8988T (cell line): ENCODE data around the gene IL20.

Experiments
- DNase-seq: peaks from one replicate; pipeline ENCODE4 v3.0.0; 2011

IL20 gene

DNA sequence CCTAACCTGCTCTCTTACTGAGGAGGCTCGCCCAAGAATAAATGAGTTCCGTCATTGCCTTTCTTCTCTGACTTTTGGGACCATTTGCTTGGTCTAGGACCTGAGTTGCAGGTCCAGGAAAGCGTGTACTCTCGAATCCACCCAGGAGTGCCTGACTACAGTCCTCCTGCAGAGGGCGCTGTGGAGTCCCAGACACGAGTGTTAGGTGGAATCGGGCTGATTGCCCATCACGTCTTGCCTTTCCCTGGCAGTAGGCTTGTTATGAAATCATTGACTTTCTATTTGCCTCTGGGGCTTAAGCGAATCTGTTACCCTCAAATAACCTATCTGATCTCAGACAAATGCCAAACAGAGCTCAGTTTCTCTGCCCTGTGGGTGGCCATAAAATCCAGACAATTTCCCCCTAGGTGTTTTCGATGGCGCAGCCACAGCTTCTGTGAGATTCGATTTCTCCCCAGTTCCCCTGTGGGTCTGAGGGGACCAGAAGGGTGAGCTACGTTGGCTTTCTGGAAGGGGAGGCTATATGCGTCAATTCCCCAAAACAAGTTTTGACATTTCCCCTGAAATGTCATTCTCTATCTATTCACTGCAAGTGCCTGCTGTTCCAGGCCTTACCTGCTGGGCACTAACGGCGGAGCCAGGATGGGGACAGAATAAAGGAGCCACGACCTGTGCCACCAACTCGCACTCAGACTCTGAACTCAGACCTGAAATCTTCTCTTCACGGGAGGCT lies at the start of gene IL20:
Gene IL20 (plus strand): TSS at position 685 of the 733 bp plus-strand sequence. CDS start 230 bp downstream, outside the sequence.
- peak; percentile 13 for DNase-seq

GRCh38 chr1:206816390-206817287 lies 48.8 kb upstream of the IL20 start:
- no peak for DNase-seq

DNA sequence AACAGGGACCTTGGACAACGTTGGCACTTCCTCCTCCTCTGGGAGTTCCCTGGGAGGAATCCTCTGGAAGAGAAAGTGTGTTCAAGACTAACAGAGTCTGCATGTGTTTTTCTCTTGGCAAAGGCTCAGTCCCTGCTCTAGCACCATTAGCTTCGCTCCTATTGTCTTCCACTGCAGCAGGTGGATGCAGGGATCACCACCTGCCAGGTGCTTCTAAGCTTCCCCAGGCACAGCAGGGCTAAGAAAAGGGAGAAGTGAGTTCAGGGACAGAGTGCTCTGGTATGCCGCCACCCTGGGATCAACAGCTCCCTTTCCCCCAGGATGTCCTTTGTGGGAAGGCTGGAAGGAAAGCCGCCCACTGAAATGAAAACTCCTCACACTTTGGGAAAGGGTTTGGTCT lies 43.9 kb upstream of the IL20 start:
- DNase-seq = no peak

- no peak for DNase-seq
Measured at GRCh38 chr1:206823727-206824126, 41.7 kb upstream of the IL20 start.

- DNase-seq = no peak
Measured at GRCh38 chr1:206824331-206824730, 41.1 kb upstream of the IL20 start.

GRCh38 chr1:206826394-206826793 lies 39.0 kb upstream of the IL20 start:
- no peak for DNase-seq

- no peak for DNase-seq
Measured at GRCh38 chr1:206828061-206828460, 37.4 kb upstream of the IL20 start.

GRCh38 chr1:206828765-206829164 lies 36.7 kb upstream of the IL20 start:
- DNase-seq = no peak

DNA sequence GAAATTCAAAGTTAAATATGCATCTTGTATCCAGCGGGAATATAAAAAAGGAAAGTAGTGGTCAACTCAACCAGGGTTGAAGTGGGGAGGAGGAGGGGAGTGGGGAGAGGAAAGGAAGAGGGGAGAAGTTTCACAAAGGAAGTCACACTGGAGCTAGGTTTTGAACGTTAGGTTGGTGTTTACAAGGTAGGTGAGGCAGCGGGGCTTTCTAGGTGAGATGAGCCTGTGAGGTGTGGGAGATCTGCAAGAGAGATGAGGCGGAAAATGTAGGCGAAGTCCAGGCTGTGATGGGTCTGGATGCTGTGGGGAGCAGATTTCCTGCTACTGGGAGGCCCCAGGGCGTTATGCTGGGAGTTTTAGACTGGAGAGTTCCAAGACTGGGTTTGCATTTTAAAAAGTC lies 36.1 kb upstream of the IL20 start:
- no peak for DNase-seq

DNA sequence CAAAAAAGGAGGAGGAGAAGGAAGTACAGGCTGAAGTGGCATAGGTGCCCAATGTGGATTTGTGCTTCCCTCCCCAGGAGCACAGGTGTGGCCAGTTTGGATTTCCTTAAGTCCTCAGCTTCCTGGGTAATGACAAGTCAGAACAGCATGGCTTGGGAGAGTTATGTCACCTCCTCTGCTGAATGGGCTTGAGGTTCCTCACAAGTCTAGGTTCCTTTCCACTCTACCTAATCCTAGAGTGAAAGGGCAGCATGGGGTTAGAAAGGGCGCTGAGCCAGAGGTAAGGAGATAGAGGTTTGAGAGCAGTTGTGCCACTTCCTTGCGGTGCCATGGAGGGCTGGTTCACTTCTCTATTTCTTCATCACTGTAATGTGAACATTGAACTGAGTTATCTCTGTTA lies 35.5 kb upstream of the IL20 start:
- no peak for DNase-seq

- no peak for DNase-seq
Measured at GRCh38 chr1:206831650-206832049, 33.8 kb upstream of the IL20 start.

- DNase-seq = no peak
Measured at GRCh38 chr1:206832352-206832880, 33.0 kb upstream of the IL20 start.

GRCh38 chr1:206833106-206833680 lies 32.2 kb upstream of the IL20 start:
- no peak for DNase-seq

DNA sequence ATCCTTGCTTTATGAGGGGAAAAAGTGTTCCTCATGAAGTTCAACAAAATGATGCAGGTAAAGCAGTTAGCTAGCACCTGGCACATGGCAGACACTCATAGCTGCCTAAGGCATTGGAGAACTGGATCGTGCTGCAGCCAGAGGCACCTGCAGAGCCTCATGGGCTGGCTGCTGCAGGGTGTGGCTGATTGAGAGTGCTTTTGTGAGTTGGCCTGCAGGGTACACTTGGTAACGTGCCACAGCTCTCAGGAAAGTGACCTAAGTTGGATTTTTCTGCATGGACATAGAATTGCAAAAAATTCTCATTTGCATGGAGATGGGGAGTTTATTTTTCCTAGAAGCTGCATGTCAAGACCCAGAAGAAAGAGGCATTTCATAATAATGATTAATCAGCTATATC lies 31.6 kb upstream of the IL20 start:
- no peak for DNase-seq

DNA sequence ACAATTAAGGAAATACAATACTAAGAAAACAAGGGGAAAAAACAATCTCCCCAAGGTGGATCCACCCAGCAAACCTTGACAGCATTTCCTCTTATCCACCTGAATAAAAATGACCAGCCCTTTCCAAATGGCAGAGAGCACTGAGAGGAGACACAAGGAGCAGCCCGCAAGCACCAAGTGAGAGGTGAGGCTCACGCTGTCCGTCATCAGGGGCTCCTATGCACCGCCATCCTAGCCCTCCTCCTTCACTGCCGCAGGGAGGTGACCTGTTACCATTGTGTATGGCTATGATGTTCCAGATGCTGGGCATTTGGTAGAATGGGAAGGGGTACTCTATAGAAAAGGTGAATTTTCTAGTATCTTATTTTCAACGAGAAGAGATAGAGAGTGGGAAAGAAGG lies 31.2 kb upstream of the IL20 start:
- DNase-seq = no peak

DNA sequence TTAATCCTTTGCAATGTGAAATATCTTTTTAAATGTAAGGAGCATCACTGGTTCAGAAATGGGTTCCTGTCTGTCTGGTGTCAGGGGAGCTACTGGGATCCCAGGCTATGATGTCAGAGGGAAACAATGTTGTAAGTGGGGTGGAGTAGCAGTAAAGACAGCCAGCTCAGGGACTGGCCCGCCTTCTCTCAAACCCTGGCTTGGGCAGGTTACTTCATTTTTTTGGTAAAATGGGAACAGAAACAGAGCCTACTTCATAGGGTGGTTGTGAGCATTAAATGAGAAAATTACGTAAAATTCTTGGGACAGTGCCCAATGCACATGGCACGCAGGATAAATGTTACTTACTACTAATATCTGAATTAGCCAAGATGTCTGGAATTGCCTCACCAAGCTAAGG lies 30.7 kb upstream of the IL20 start:
- no peak for DNase-seq

DNA sequence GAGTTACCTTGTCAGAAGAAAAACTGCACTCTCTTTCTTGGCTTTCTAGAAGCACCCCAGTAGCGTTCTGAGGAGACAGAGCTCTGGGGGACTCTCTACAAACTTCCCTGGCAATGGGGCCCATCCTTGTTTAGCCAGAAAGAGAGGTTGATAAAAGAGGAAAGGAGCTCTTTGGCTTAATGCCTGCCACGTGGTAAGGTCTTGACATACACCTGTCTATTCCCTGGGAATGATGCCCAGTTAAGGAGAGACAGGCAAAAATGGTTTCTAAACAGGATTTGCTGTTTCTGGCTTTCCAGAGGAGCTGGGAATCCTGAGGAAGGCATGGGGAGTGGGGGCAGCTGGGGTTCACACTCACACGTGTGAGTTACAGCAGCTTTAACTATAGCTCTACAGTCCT lies 30.2 kb upstream of the IL20 start:
- no peak for DNase-seq

- DNase-seq = no peak
Measured at GRCh38 chr1:206836111-206836510, 29.3 kb upstream of the IL20 start.

DNA sequence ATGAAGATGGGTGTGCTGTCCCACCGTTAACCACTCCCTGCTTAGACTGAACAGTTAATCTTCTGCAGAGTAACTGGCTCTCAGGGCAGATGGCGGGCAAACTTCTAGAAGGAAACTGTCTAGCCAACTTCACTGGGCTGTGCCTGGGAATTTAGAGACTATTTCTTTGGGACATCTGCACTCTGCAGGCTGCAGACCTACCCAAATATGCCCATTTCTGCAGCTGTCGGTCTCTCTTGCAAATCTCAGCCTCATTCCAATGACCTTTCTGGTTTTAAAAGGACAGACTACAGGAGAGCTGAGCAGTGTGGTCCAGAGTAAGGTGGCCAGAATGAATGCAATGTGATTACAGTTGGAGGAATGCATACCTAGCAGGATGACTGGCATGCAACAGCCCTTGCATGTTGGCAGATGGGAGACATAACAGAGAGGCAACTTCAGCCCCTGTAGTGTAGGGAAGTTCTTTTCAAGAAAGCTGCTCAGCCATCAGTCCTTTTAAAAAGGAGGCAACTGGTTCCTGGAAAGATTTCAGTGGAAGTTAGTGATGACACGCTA lies 26.3 kb upstream of the IL20 start:
- DNase-seq = no peak

GRCh38 chr1:206839857-206840256 lies 25.6 kb upstream of the IL20 start:
- DNase-seq = peak; percentile 35

DNA sequence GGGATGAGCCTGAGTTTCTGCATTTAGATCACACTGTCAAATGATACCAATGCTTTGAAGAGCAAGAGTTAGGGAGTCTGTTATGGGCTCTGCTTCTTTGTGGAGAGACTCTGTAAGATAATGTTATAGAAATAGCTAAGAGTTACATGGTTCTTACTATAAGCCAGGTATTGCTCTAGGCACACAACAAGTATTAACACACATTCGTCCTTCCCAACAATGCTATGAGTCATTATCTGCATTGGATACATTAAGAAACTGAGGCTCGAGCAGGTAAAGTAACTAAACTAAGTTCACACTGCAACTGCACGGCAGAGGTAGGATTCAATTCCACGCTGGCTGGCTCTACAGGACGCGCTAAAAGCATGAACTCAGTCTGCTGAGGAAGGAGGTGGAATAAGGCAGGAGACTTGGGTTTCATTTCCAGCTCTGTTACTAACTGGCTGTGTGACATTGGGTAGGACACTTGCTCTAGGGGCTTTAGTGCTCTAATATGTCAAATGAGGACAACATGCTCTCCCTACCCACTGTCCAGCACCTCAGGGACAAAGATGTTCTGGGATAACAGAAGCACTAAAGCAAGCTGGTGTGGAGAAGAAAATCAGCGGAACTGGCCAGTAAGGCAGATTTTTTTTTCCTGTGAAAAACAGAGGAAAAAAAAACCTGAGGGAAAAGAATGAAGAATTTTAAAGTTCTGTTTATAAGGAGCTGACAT lies 23.7 kb upstream of the IL20 start:
- no peak for DNase-seq

DNA sequence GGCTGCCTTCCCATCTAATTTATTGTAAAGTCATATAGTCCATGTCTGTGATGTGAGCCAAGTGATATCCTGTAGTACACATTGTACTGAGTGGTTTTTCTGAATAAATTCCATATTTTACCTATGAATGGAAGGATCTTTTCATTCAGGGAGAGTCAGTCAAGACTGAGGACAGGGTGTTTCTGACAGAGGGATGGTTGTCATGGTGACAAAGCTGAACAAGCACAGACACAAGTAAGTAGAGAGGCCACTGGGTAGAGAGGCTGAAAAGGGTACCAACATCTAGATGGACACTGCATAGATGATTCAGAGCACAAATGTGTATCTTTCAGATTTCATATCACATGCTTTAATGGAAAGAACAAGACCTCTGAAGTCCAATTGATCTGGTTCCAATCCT lies 22.6 kb upstream of the IL20 start:
- DNase-seq = no peak

DNA sequence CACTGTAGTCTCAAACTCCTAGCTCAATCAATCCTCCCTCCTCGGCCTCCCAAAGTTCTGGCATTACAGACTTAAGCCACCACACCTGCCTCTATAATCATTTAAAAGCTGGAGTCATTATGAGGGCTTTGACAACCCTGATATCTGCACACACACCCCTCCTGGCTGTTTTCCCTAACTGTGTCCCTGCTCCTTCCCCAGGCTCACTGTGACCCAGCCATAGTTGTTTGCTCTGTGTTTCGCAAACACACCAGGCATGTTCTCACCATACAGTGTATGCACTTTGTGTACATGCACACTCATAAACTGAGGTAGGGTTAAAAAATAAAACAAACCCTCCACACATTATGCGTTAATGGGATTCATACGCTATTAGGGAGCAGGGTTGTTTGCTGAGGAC lies 21.8 kb upstream of the IL20 start:
- no peak for DNase-seq
